ENCODE data around the gene GNG7. TPM values are rescaled to one million over a fixed set of nuclear protein-coding genes. Genes with fewer than 3 reads are reported as not detected.

Gene GNG7
- total RNA-seq, 1 experiment from 2014 or later = 0.87 TPM

GRCh38 chr19:2661615-2662014, 40.9 kb downstream of the GNG7 start:
- CTCF ChIA-PET = no interaction called here
- H3K4me1 Mint-ChIP-seq (ENCODE audit: low read depth, unreplicated experiment) = no peaks in the 10 kb centered on the region
- H3K27ac Mint-ChIP-seq (ENCODE audit: unreplicated experiment) = no peak overlapping the region
- intact Hi-C loops (cut with micrococcal nuclease; ENCODE audit: unreplicated experiment) = no loop called here
- peaks cover 10% of the 10 kb centered on the region for H3K27me3 Mint-ChIP-seq (ENCODE audit: unreplicated experiment)
- H3K4me3 Mint-ChIP-seq (ENCODE audit: low read depth, unreplicated experiment) = no peak overlapping the region
- H3K36me3 Mint-ChIP-seq (ENCODE audit: insufficient read depth, unreplicated experiment) = no peaks in the 10 kb centered on the region
- BruUV-seq (replicated peaks) = no TSS peak
- H3K9me3 Mint-ChIP-seq (ENCODE audit: low read depth, unreplicated experiment) = no peaks in the 10 kb centered on the region
- DNase-seq = no peak
- no peak for TF ChIP-seq CTCF (IDR thresholded peaks at IDR 0.05; ENCODE audit: unreplicated experiment)

- no peaks in the 10 kb centered on the region for H3K4me1 Mint-ChIP-seq (ENCODE audit: low read depth, unreplicated experiment)
- H3K27me3 Mint-ChIP-seq (ENCODE audit: unreplicated experiment) = peaks cover 10% of the 10 kb centered on the region
- CTCF ChIA-PET = no interaction called here
- H3K9me3 Mint-ChIP-seq (ENCODE audit: low read depth, unreplicated experiment) = no peaks in the 10 kb centered on the region
- BruUV-seq (replicated peaks) = no TSS peak
- TF ChIP-seq CTCF (IDR thresholded peaks at IDR 0.05; ENCODE audit: unreplicated experiment) = no peak
- H3K36me3 Mint-ChIP-seq (ENCODE audit: insufficient read depth, unreplicated experiment) = no peaks in the 10 kb centered on the region
- no peak for DNase-seq
- H3K27ac Mint-ChIP-seq (ENCODE audit: unreplicated experiment) = no peak overlapping the region
- H3K4me3 Mint-ChIP-seq (ENCODE audit: low read depth, unreplicated experiment) = no peak overlapping the region
- intact Hi-C loops (cut with micrococcal nuclease; ENCODE audit: unreplicated experiment) = no loop called here
Measured at GRCh38 chr19:2659856-2660432, 42.5 kb downstream of the GNG7 start.

- no TSS peak for BruUV-seq (replicated peaks)
- TF ChIP-seq CTCF (IDR thresholded peaks at IDR 0.05; ENCODE audit: unreplicated experiment) = no peak
- DNase-seq = no peak
- H3K27me3 Mint-ChIP-seq (ENCODE audit: unreplicated experiment) = peaks cover 33% of the 10 kb centered on the region
- CTCF ChIA-PET = no interaction called here
- no peak overlapping the region for H3K27ac Mint-ChIP-seq (ENCODE audit: unreplicated experiment)
- intact Hi-C loops (cut with micrococcal nuclease; ENCODE audit: unreplicated experiment) = no loop called here
- H3K9me3 Mint-ChIP-seq (ENCODE audit: low read depth, unreplicated experiment) = no peaks in the 10 kb centered on the region
- H3K36me3 Mint-ChIP-seq (ENCODE audit: insufficient read depth, unreplicated experiment) = no peaks in the 10 kb centered on the region
- peaks cover 7% of the 10 kb centered on the region for H3K4me1 Mint-ChIP-seq (ENCODE audit: low read depth, unreplicated experiment)
- no peak overlapping the region for H3K4me3 Mint-ChIP-seq (ENCODE audit: low read depth, unreplicated experiment)
Measured at GRCh38 chr19:2656533-2656932, 46.0 kb downstream of the GNG7 start.

- no peaks in the 10 kb centered on the region for H3K9me3 Mint-ChIP-seq (ENCODE audit: low read depth, unreplicated experiment)
- CTCF ChIA-PET = interaction anchor here (0.5 to 0.6 kb wide), 2 partner anchors 75 to 146 kb away, joined by 3 read pairs; no protein-coding TSS in a partner anchor
- peaks cover 7% of the 10 kb centered on the region for H3K4me1 Mint-ChIP-seq (ENCODE audit: low read depth, unreplicated experiment)
- peaks cover 42% of the 10 kb centered on the region for H3K27me3 Mint-ChIP-seq (ENCODE audit: unreplicated experiment)
- BruUV-seq (replicated peaks) = no TSS peak
- TF ChIP-seq CTCF (IDR thresholded peaks at IDR 0.05; ENCODE audit: unreplicated experiment) = no peak
- peak overlapping the region; percentile 9 for H3K4me3 Mint-ChIP-seq (ENCODE audit: low read depth, unreplicated experiment)
- intact Hi-C loops (cut with micrococcal nuclease; ENCODE audit: unreplicated experiment) = no loop called here
- DNase-seq = no peak
- H3K27ac Mint-ChIP-seq (ENCODE audit: unreplicated experiment) = no peak overlapping the region
- no peaks in the 10 kb centered on the region for H3K36me3 Mint-ChIP-seq (ENCODE audit: insufficient read depth, unreplicated experiment)
Measured at GRCh38 chr19:2653710-2654707, 48.5 kb downstream of the GNG7 start.

Measured in Calu3 (cell line).